K562 (cell line): Measurements from ENCODE around the gene TAPBPL. TPM values are rescaled to one million over a fixed set of nuclear protein-coding genes. Genes with fewer than 3 reads are reported as not detected.

Experiments
- ATF6 ChIP-seq: sonication (generic); formaldehyde crosslinking; IDR thresholded peaks from 2 replicates; pipeline ENCODE4 v1.4.0; 2020; ENCODE audit warnings: mild to moderate bottlenecking, missing genetic modification reagents
- CUX1 ChIP-seq: fragments of 200-800 bp; sonication (Bioruptor generic); IDR thresholded peaks from 2 replicates; pipeline ENCODE4 v1.6.1; 2016; ENCODE audit warnings: missing genetic modification characterization, missing compliant biosample characterization
- HBP1 ChIP-seq: fragments of 450-650 bp; formaldehyde crosslinking; IDR thresholded peaks from 2 replicates; pipeline ENCODE4 v1.4.0; 2022; ENCODE audit warnings: missing genetic modification characterization
- PBX2 ChIP-seq, 2 experiments: IDR thresholded peaks in 1 of 2; conservative IDR thresholded peaks in 1 of 2; 2 replicates each; pipeline ENCODE4 v1.6.1; 2016; ENCODE audit warnings: low read depth in 2 of 2, mild to moderate bottlenecking in 1 of 2, missing compliant biosample characterization in 1 of 2, missing genetic modification characterization in 1 of 2, moderate library complexity in 1 of 2
- SMAD3 ChIP-seq: fragments of 450-650 bp; formaldehyde crosslinking; conservative IDR thresholded peaks from 2 replicates; pipeline ENCODE4 v1.4.0; 2020; ENCODE audit warnings: mild to moderate bottlenecking
- TRIM28 ChIP-seq: fragments of 450-650 bp; IDR thresholded peaks from 2 replicates; pipeline ENCODE4 v1.6.1; 2017
- ZBTB33 ChIP-seq: sonication (generic); formaldehyde crosslinking; IDR thresholded peaks from 2 replicates; pipeline ENCODE4 v1.8.1; 2023; ENCODE audit warnings: mild to moderate bottlenecking, missing genetic modification reagents
- ZNF655 ChIP-seq: fragments of 250-450 bp; sonication (Bioruptor Pico); IDR thresholded peaks from 2 replicates; pipeline ENCODE4 v1.5.0; 2021
- polyA plus RNA-seq, 8 experiments: library from polyadenylated mRNA; depleted of rRNA in 4 of 8; stranded (reverse) in 5 of 8; unstranded in 3 of 8; fragments of >200 nt; fragmentation: Nextera tagmentation in 2 of 8; fragmentation: Illumina TruSeq in 1 of 8; extraction: Ambion mirVana in 2 of 8; extraction: Trizol in 1 of 8; gene quantifications; 2 replicates each; pipeline versions ENCODE4 v1.2.1 to v1.2.3, GENCODE V29; 2011 to 2014; ENCODE audit warnings: inconsistent platforms in 1 of 8, missing spikeins in 1 of 8
- total RNA-seq, 7 experiments: library from RNA; depleted of rRNA in 6 of 7; stranded (reverse); fragments of >200 nt in 6 of 7; fragmentation: Illumina TruSeq in 2 of 7; extraction: Trizol in 2 of 7; gene quantifications; 2 replicates each; pipeline versions ENCODE4 v1.2.1 to v1.2.3, GENCODE V29; 2011 to 2021; ENCODE audit warnings: low replicate concordance in 1 of 7

TAPBPL gene
- total and polyA plus RNA-seq, 9 of the 15 experiments (the other 6 are each of a cell fraction or from before 2014, with no cell fraction given): 0.29 to 1.6 (median 0.45) TPM

GRCh38 chr12:6470375-6471163 lies 18.7 kb downstream of the TAPBPL start, which contains the start of gene VAMP1 (continued):
- TF ChIP-seq HBP1 (CRISPR knock-in tag) (no peak), PBX2 (CRISPR knock-in tag; IDR thresholded peaks at IDR 0.05; ENCODE audit: low read depth) (no peak), PBX2 (tag; conservative IDR thresholded peaks at IDR 0.05; ENCODE audit: low read depth) (peak; percentile 93), CUX1 (no peak), TRIM28 (no peak), SMAD3 (CRISPR knock-in tag) (no peak), ZBTB33 (no peak), ZNF655 (CRISPR knock-in tag) (no peak), ATF6 (no peak)
